Hematopoietic multipotent progenitor cell treated with erythropoietin and hydrocortisone succinate and interleukin-3 and kit ligand, for 15 days (in vitro differentiated cells): ENCODE measurements around the gene SCGB1A1.

Source experiments
- DNase-seq: peaks from one replicate; pipeline ENCODE4 v3.0.0-alpha.2; 2015; ENCODE audit warnings: low spot score

SCGB1A1 gene

GRCh38 chr11:62398011-62398994, 20.5 kb upstream of the SCGB1A1 start:
- DNase-seq, result no peak

GRCh38 chr11:62399172-62399877, 19.5 kb upstream of the SCGB1A1 start:
- no peak for DNase-seq

- no peak for DNase-seq
Observed at GRCh38 chr11:62399878-62400266, 19.0 kb upstream of the SCGB1A1 start.

- no peak for DNase-seq
Observed at GRCh38 chr11:62400281-62400680, 18.6 kb upstream of the SCGB1A1 start.

GRCh38 chr11:62400760-62401159, 18.1 kb upstream of the SCGB1A1 start:
- DNase-seq, result peak; percentile 45

GRCh38 chr11:62401356-62401755, 17.5 kb upstream of the SCGB1A1 start:
- DNase-seq, result no peak

GRCh38 chr11:62401811-62402210, 17.0 kb upstream of the SCGB1A1 start:
- DNase-seq, result no peak

- no peak for DNase-seq
Observed at GRCh38 chr11:62402226-62402959, 16.4 kb upstream of the SCGB1A1 start.

GRCh38 chr11:62402960-62403730, 15.7 kb upstream of the SCGB1A1 start:
- DNase-seq, result no peak

- DNase-seq, result no peak
Observed at GRCh38 chr11:62404435-62404834, 14.4 kb upstream of the SCGB1A1 start.

- DNase-seq, result no peak
Observed at GRCh38 chr11:62404901-62405300, 13.9 kb upstream of the SCGB1A1 start.

GRCh38 chr11:62406034-62406433, 12.8 kb upstream of the SCGB1A1 start:
- DNase-seq, result no peak

- DNase-seq, result no peak
Observed at GRCh38 chr11:62409831-62410230, 9.0 kb upstream of the SCGB1A1 start.

GRCh38 chr11:62410972-62411371, 7.9 kb upstream of the SCGB1A1 start:
- no peak for DNase-seq

- DNase-seq, result no peak
Observed at GRCh38 chr11:62411524-62411923, 7.3 kb upstream of the SCGB1A1 start.

GRCh38 chr11:62413060-62413696, 5.7 kb upstream of the SCGB1A1 start:
- no peak for DNase-seq

GRCh38 chr11:62416596-62416995, 2.2 kb upstream of the SCGB1A1 start:
- DNase-seq, result no peak

GRCh38 chr11:62418136-62418535, 697 bp upstream of the SCGB1A1 start:
- no peak for DNase-seq

GRCh38 chr11:62419314-62419929, 589 bp downstream of the SCGB1A1 start:
- no peak for DNase-seq

- no peak for DNase-seq
Observed at GRCh38 chr11:62419943-62420342, 1.1 kb downstream of the SCGB1A1 start.

GRCh38 chr11:62420882-62421281, 2.0 kb downstream of the SCGB1A1 start:
- DNase-seq, result no peak
